ENCODE measurements around the gene PICALM.
"Not testable (repeated sequence)": the region's sequence is repeated elsewhere in the genome, so short reads cannot be mapped to it uniquely, and the experiment has no call there.

The PICALM gene

DNA sequence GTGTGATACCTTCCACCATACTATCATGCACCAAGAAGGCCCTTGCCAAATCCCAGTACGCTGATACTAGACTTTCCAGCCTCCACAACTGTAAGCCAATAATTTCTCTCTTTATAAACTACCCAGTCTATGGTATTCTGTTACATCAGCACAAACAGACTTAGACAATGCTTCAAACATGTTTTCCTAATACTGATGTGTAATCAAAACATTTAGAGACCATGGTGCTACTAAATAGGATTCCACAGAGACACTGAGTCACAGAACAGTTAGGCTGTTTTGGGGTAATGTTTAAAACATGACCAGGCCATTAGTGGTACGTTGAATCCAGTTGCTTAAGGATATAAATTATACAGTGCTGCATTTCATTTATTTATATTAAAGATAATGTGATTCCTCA is 103.7 kb downstream of the PICALM start:
- H3K4me3 ChIP-seq (ENCODE audit: low read depth, low read length), result no peak overlapping the region
- TF ChIP-seq CTCF (IDR thresholded peaks at IDR 0.05; ENCODE audit: low read depth, low read length), result no peak

- TF ChIP-seq CTCF (IDR thresholded peaks at IDR 0.05; ENCODE audit: low read depth, low read length), result no peak
- no peak overlapping the region for H3K4me3 ChIP-seq (ENCODE audit: low read depth, low read length)
Measured at GRCh38 chr11:85961930-85962363, 106.9 kb downstream of the PICALM start.

GRCh38 chr11:85961130-85961529 is 107.8 kb downstream of the PICALM start:
- TF ChIP-seq CTCF (IDR thresholded peaks at IDR 0.05; ENCODE audit: low read depth, low read length), result no peak
- H3K4me3 ChIP-seq (ENCODE audit: low read depth, low read length), result no peak overlapping the region

- TF ChIP-seq CTCF (IDR thresholded peaks at IDR 0.05; ENCODE audit: low read depth, low read length), result no peak
Measured at GRCh38 chr11:85960678-85961077, 108.2 kb downstream of the PICALM start.

GRCh38 chr11:85955531-85955930 is 113.4 kb downstream of the PICALM start:
- TF ChIP-seq CTCF (IDR thresholded peaks at IDR 0.05; ENCODE audit: low read depth, low read length), result no peak

More at GRCh38 chr11:85960678-85961077, 108.2 kb downstream of the PICALM start:
- no peak overlapping the region for H3K4me3 ChIP-seq (ENCODE audit: low read depth, low read length)

GRCh38 chr11:85953491-85954143 is 115.3 kb downstream of the PICALM start:
- no peak for TF ChIP-seq CTCF (IDR thresholded peaks at IDR 0.05; ENCODE audit: low read depth, low read length)
- H3K4me3 ChIP-seq (ENCODE audit: low read depth, low read length), result no peak overlapping the region

More at GRCh38 chr11:85955531-85955930, 113.4 kb downstream of the PICALM start:
- H3K4me3 ChIP-seq (ENCODE audit: low read depth, low read length), result no peak overlapping the region

- not testable (repeated sequence) for H3K4me3 ChIP-seq (ENCODE audit: low read depth, low read length)
Measured at GRCh38 chr11:85952108-85952485, 116.8 kb downstream of the PICALM start.

Data from WI38 (cell line).